NAMALWA (cell line): ENCODE measurements around the gene RRP12.

Experiments used
- DNase-seq: peaks from one replicate; pipeline ENCODE4 v3.0.0-alpha.2; 2015; ENCODE audit warnings: low spot score

The RRP12 gene

DNA sequence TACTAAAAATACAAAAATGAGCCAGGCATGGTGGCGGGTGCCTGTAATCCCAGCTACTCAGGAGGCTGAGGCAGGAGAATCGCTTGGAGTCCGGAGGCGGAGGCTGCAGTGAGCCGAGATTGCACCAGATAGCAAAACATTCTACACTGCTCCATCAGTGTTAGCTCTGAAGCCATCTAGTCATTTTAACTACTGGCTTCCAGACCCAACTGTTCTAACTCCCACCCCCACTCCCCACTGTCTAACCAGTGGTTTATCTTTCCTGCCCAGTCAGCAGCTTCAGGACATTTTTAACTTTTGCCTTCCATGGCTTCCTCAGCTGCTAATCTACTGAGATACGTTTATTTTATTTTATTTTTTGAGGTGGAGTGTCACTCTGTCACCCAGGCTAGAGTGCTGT, 88.2 kb downstream of the RRP12 start:
- DNase-seq = no peak

DNA sequence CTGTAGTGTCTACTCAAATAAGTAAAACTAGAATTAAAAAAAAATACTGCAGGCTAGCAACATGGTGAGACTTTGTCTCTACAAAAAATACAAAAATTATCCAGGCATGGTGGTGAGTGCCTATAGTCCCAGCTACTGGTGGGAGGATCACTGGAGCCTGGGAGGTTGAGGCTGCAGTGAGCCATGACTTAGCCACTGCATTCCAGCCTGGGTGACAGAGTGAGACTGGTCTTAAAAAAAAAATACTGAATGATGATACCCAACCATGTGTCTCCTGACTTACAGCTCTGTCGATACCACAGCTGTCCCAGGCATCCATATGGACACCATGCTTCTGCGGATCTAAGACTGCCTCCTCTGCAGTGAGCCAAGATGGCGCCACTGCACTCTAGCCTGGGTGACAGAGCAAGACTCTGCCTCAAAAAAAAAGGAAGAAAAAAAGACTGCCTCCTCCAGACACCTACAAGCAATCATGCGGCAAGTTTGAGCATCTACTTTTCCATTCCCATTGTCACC, 90.0 kb downstream of the RRP12 start:
- DNase-seq = no peak

DNA sequence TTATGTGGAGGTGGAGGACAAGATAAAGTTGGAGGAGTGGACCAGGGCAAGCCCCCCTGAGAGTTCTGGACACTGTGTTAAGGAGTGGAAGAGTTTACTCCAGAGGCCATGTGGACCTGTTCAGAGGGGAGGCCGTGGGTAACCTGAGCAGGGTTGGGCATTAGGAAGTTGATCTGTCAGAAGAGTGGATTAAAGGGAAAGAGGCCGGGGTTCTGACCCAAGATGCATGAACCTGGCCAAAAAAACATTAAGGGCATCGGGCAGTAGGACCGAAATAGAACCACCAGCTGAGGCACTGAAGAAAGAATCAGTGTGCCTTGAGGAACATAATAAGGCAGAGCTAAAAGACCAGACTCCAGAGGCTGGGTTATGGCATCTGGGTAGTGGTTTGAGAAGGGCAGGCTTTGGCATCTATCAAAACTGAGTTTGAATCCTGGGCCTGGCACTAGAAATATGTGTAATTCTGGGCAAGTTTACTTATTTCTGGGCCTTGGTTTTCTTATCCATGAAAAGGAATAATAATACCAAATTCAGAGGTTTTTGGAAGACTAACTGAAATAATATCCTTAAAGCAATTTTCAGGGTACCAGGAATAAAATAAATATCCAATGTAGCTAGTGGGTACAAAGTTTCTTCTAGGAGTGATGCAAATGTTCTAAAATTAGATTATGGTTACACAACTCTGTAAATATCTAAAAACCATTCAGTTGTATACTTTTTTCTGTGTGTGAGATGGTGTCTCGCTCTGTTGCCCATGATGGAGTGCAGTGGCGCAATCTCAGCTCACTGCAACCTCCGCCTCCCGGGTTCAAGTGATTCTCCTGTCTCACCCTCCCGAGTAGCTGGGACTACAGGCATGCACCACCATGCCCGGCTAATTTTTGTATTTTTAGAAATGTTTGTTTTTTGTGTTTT, 93.0 kb downstream of the RRP12 start:
- DNase-seq = no peak

DNA sequence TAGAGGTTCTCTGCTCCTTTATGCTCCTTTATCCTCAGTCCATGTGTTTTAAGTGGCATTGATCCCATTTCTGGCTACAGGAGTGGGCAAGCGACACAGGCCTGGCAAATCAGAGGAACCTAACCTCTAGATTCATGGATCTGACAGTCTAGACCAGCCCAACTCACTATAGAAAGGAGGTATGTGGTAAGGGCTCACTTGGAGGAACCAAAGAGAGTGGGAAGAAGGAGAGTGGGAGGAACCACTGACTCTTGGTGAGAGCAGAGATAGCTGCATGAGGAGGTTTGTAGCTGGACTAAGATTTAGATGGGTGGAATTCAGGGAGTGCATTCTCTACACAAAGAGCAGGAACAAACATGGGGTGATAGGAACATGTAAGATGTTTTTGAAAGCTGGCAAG, 93.7 kb downstream of the RRP12 start:
- no peak for DNase-seq
